NCI-H1436 (cell line): Measurements from ENCODE around the gene CHI3L2.
A peak's percentile ranks its signal among the peaks of the same experiment; 100 is the strongest.

Source experiments
- DNase-seq: peaks from one replicate; lab custom pipeline; 2025; lab: John Stamatoyannopoulos, UW

CHI3L2 gene

GRCh38 chr1:111252786-111253185 lies 25.3 kb downstream of the CHI3L2 start:
- DNase-seq, result no peak

DNA sequence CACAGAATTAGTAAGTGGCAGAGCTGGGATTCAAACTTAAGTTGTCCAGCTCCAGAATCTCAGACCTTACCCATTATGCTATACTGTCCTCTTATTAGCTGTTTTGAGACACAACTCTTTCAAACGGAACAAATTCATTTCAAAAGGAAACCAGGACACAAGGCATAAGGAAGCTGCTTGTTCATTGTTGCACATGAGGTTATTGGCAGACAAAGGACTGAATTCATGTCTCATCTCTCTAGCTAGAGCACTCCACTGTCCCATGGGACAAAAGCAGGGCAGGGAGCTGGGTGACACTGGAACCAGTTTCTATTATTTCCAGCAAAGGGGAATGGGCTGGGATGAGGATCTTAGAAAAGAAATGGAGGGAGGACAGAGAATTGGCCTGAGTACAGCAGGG lies 26.4 kb downstream of the CHI3L2 start:
- no peak for DNase-seq

- no peak for DNase-seq
Observed at GRCh38 chr1:111256988-111257658, 29.6 kb downstream of the CHI3L2 start.

DNA sequence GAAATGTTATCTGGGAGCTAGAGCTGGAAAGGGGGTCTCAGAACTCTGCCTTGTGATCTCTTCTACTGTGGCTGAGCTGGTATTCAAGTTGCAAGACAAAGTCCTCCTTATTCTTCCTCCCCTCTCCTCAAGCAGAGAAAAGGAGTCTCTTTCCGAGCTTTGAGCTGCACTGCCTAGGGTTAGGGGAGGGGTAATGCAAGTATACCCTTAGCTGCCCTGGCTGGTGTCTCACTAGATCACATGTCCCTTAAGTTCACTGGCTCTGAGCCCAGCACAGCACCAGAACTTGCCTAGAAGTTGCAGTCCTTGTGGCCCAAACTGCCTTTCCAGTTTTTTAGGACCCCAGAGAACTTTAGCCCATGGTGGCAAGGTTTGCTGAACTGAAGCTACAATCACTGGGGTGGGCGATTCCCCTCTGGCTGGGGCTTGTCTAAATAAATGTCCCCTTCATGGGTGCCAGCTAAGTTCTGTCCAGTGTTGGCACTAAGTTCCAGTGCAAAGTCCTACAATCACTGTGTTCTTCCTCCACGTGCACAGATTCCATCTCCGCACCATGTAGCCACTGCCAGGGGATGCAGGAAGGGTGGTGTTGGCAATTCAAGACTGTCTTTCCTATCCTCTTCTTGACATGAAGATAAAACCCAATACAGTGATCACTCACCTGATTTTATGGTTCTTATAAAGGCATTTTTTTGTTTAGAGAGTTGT lies 40.4 kb downstream of the CHI3L2 start:
- no peak for DNase-seq

GRCh38 chr1:111269825-111270406 lies 42.4 kb downstream of the CHI3L2 start:
- DNase-seq, result no peak

DNA sequence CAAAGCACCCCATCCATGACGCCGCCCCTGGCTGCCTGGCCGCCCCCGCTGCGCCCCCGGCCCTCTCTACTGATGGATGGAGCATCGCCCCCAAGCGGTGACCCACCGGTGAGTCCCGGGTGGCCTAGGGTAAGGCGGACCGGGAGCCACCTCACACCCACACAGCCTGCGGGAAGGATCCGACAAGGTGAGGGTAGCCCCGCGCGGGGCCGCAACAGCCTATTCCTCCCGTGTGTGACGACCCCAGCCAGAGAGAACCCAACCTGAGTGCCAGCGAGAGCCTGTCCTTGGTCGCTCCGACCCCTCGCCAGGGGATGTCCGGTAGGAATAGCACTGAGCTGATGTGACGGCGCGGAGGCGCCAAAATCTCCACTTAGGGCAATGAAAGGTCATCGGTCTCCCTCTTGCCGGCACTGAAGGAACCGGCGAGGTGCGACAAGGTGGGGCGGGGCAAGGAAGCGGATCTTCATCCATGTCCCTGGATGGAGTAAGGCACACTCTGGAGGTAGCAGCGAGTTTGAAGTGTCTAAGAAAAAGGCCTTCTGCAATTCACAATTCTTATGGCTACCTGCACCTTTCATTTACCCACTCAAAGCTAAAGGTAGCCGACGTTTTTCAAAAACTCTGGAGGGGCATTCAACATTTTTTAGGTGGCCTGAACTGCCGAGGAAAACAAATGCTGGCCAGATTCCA lies 43.4 kb downstream of the CHI3L2 start:
- DNase-seq, result no peak

DNA sequence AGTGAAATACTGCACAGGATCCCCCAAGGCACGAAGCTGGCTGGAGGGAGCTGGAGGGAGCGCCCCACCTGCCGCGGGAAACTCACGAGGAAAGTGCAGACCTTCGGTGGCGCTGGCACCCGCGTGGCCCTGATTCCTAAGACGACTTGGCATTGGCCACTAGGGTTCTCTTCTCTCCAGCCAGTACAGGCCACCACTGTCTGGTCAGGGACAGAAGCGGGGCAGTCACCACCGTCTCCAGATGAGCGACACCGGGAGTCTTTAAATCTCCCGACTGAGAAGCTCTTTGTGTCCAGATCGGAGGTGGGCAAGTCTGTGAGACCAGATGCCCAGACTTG lies 43.9 kb downstream of the CHI3L2 start:
- no peak for DNase-seq

DNA sequence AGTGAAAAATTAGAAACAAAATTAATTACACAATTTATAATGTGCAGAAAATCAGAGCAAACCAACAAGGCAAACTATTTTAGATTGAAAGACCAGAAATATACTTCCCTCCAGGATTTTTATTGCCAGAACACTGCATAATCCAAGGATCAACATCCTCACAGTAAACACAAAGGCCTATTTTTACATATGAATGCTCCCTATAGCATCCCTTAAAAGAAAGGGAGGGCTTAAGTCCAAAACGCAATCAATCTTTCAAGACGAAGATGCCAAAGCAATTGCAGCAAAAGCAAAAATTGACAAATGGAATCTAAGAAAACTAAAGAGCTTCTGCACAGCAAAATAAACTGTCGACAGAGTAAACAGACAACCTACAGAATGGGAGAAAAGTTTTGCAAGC lies 44.6 kb downstream of the CHI3L2 start:
- DNase-seq, result no peak

DNA sequence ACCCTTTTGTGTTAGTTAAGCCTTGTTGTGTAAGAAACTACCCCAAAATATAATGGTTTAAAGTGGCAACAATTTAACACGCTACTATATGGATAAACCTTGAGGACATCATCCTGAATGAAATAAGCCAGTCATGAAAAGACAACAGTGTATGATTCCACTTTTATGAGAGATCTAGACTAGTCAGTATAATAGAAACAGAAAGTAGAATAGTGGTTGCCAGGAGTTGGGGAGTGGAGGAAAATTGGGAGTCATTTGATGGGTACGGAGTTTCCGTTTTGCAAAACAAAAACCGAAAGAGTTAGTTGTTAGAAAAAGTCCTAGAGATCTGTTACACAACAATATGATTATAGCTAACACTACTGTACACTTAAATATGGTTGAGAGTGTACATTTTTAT lies 47.1 kb downstream of the CHI3L2 start:
- no peak for DNase-seq

- no peak for DNase-seq
Observed at GRCh38 chr1:111275079-111275478, 47.6 kb downstream of the CHI3L2 start.

- DNase-seq, result no peak
Observed at GRCh38 chr1:111275780-111276433, 48.4 kb downstream of the CHI3L2 start.

DNA sequence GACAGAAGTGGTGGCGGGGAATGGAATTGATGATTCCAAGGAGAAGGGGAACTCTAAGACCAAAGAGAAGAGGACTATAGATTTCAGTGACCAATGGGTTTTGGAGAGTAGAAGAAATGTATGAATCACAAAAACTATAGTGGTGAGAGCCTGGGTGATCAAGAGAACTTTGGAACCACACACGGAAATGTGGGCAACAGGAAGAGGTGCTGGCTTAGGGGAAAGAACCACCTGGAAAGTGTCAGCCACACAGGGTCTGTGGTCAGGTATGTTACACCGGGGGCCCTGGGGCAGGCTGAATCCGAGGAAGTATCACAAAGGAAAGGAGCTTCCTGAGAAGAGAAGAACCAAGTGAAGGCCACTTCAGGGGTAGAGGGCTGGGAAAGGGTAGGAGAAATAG lies 51.6 kb downstream of the CHI3L2 start:
- no peak for DNase-seq

DNA sequence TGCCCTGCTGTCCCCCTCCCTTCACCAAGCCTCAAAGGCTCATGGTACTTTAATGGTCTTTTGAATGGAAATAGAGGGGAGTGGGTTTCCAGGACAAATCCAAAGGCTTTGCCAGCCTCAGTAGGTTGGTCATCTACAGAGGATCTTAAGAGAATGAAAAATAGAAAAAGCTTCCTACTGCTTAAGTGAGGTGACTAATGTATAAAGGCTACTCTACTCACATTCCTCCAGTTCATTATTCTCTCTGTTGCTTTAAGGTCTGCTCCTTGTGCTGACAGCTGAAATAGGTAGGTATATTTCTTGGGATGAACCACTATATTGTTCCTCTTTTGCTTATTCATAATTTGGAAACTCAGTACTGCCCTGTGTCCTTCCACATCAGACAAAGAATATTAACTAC lies 52.8 kb downstream of the CHI3L2 start:
- DNase-seq, result no peak

GRCh38 chr1:111281411-111281810 lies 53.9 kb downstream of the CHI3L2 start:
- no peak for DNase-seq

DNA sequence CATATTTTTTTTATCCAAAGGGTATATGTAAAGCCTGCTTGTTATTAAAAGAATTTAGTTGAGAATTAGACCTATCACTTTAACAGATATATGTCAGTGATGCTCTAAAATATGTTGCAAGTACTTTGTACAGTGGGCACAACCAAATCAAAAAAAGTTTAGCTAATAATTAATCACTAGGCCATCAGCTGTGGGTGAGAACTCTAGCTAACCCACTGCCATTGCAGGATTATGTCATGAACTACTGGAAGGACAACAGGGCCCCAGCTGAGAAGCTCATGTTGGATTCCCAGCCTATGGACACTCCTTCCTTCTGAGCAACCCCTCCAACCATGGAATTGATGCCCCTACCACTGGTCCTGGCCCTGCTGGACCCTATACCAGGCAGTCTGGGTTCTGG lies 56.3 kb downstream of the CHI3L2 start:
- no peak for DNase-seq

- no peak for DNase-seq
Observed at GRCh38 chr1:111285879-111286278, 58.4 kb downstream of the CHI3L2 start.

- no peak for DNase-seq
Observed at GRCh38 chr1:111286912-111287311, 59.4 kb downstream of the CHI3L2 start.

GRCh38 chr1:111289371-111289770 lies 61.9 kb downstream of the CHI3L2 start:
- no peak for DNase-seq

- no peak for DNase-seq
Observed at GRCh38 chr1:111290104-111290503, 62.6 kb downstream of the CHI3L2 start.

GRCh38 chr1:111290630-111291029 lies 63.1 kb downstream of the CHI3L2 start, which contains the start of gene CHIA:
CHIA (plus strand) TSS chr1:111290851; CDS start chr1:111310468, 19,617 bp downstream.
- DNase-seq, result peak; percentile 10
